Measurements from ENCODE around the gene GTF2H2C. TPM values are rescaled to one million over a fixed set of nuclear protein-coding genes. Genes with fewer than 3 reads are reported as not detected.

Gene GTF2H2C
- total RNA-seq, 1 experiment from 2014 or later, result 61.0 TPM

GRCh38 chr5:69522035-69522434 lies 38.0 kb upstream of the GTF2H2C start:
- H3K56ac ChIP-seq (ENCODE audit: insufficient read length, low read depth, low read length), result no peak overlapping the region
- H3K9ac ChIP-seq (ENCODE audit: extremely low read depth, insufficient read length, low read length), result no peak overlapping the region
- no peak overlapping the region for H2BK15ac ChIP-seq (ENCODE audit: low read depth, low read length)
- no peak overlapping the region for H2BK120ac ChIP-seq (ENCODE audit: low read depth, low read length, poor library complexity, severe bottlenecking)
- no peak overlapping the region for H4K91ac ChIP-seq (ENCODE audit: insufficient read length, low read depth, low read length)
- TF ChIP-seq CTCF (conservative IDR thresholded peaks at IDR 0.05), result no peak
- no peak overlapping the region for H2AK5ac ChIP-seq (ENCODE audit: insufficient read length, low read length)
- Mint-ChIP-seq H3K9me3 (no peaks in the 10 kb centered on the region), H3K36me3 (ENCODE audit: insufficient read depth in 1 of 3, low read depth in 3 of 3) (peaks cover 9 to 42% (median 37%) of the 10 kb centered on the region in 3 experiments; a peak in 6 of 7 replicates), H3K27me3 (ENCODE audit: low read depth) (no peaks in the 10 kb centered on the region), H3K27ac (peak overlapping the region in 1 of 3 experiments; percentile 47; a peak in 1 of 7 replicates), H3K4me1 (peaks cover 0 to 5% of the 10 kb centered on the region in 2 experiments; a peak in 1 of 4 replicates), H3K4me3 (no peak overlapping the region)
- H3K23me2 ChIP-seq (ENCODE audit: insufficient read length, low read depth, low read length, poor library complexity, severe bottlenecking), result no peaks in the 10 kb centered on the region
- no peak overlapping the region for H3K27ac ChIP-seq (ENCODE audit: insufficient read length, low read depth, low read length)
- WGBS (ENCODE audit: extremely low coverage, insufficient read length, low lambda C conversion rate), result no CpG with 5 or more reads among the region's 3 CpGs
- no peak overlapping the region for H4K8ac ChIP-seq (replicated peaks; ENCODE audit: insufficient read length, low read depth, low read length)
- H2BK5ac ChIP-seq (ENCODE audit: insufficient read length, low read length), result no peak overlapping the region
- H3K18ac ChIP-seq (ENCODE audit: insufficient read length, low read depth, low read length), result no peak overlapping the region
- H3K27me3 ChIP-seq (ENCODE audit: insufficient read depth, low read length), result no peaks in the 10 kb centered on the region
- H4K20me1 ChIP-seq (ENCODE audit: control insufficient read depth, insufficient read depth, insufficient read length), result no peaks in the 10 kb centered on the region
- no peak overlapping the region for H3K14ac ChIP-seq (ENCODE audit: insufficient read depth, low read length)
- H3K9me3 ChIP-seq (ENCODE audit: control insufficient read depth, low read depth, low read length), result no peaks in the 10 kb centered on the region
- H2BK20ac ChIP-seq (ENCODE audit: low read depth, low read length, poor library complexity, severe bottlenecking), result no peak overlapping the region
- no peak overlapping the region for H3T11ph ChIP-seq (ENCODE audit: low read length)
- no peak overlapping the region for H3K23ac ChIP-seq (ENCODE audit: insufficient read length, low read depth, low read length)
- no peak overlapping the region for H3K4me2 ChIP-seq (ENCODE audit: insufficient read depth, insufficient read length, low read length)
- H3K4me1 ChIP-seq (ENCODE audit: insufficient read depth, low read length), result no peaks in the 10 kb centered on the region
- H3K4ac ChIP-seq (ENCODE audit: low read depth, low read length), result no peak overlapping the region
- no peak overlapping the region for H4K5ac ChIP-seq (ENCODE audit: insufficient read length, low read depth, low read length)
- DNase-seq, result no peak
- H2AFZ ChIP-seq (ENCODE audit: low read length), result no peak overlapping the region
- H3K79me2 ChIP-seq (ENCODE audit: insufficient read depth, low read length), result no peaks in the 10 kb centered on the region
- H3K79me1 ChIP-seq (ENCODE audit: insufficient read depth, low read depth, low read length, poor library complexity, severe bottlenecking), result no peaks in the 10 kb centered on the region
- H2BK12ac ChIP-seq (ENCODE audit: insufficient read length, low read depth, low read length), result no peak overlapping the region
